Skin epidermis (tissue), 12 donors: Measurements from ENCODE around the gene GRM7.

Source experiments
- H3K27ac ChIP-seq, 21 experiments: fragments of 200-600 bp; sonication (generic) in 11 of 21; one replicate each; pipeline ENCODE4 v1.5.0; 2020; ENCODE audit warnings: mild to moderate bottlenecking in 3 of 21, inconsistent platforms in 2 of 21, moderate library complexity in 2 of 21
- H3K4me3 ChIP-seq, 7 experiments: fragments of 200-600 bp; sonication (generic) in 2 of 7; one replicate each; pipeline ENCODE4 v1.5.0; 2020; ENCODE audit warnings: inconsistent platforms in 2 of 7, mild to moderate bottlenecking in 2 of 7, moderate library complexity in 1 of 7

Gene GRM7

GRCh38 chr3:7437231-7437630, 576.3 kb downstream of the GRM7 start:
- Histone ChIP-seq H3K4me3 (no peak overlapping the region), H3K27ac (no peak overlapping the region)

- H3K4me3 ChIP-seq: no peak overlapping the region
- H3K27ac ChIP-seq: no peak overlapping the region
Measured at GRCh38 chr3:7439101-7439680, 578.3 kb downstream of the GRM7 start.

GRCh38 chr3:7444886-7445285, 584.0 kb downstream of the GRM7 start:
- Histone ChIP-seq H3K4me3 (no peak overlapping the region), H3K27ac (no peak overlapping the region)

- H3K27ac ChIP-seq: no peak overlapping the region
- no peak overlapping the region for H3K4me3 ChIP-seq
Measured at GRCh38 chr3:7445331-7445730, 584.4 kb downstream of the GRM7 start.

- no peak overlapping the region for H3K27ac ChIP-seq
Measured at GRCh38 chr3:7447197-7447769, 586.4 kb downstream of the GRM7 start.

GRCh38 chr3:7456386-7456785, 595.5 kb downstream of the GRM7 start:
- H3K4me3 ChIP-seq: no peak overlapping the region

More at GRCh38 chr3:7447197-7447769, 586.4 kb downstream of the GRM7 start:
- H3K4me3 ChIP-seq: no peak overlapping the region

GRCh38 chr3:7461202-7461825, 600.4 kb downstream of the GRM7 start:
- no peak overlapping the region for H3K27ac ChIP-seq
- no peak overlapping the region for H3K4me3 ChIP-seq

More at GRCh38 chr3:7456386-7456785, 595.5 kb downstream of the GRM7 start:
- H3K27ac ChIP-seq: no peak overlapping the region

GRCh38 chr3:7469866-7470265, 609.0 kb downstream of the GRM7 start:
- Histone ChIP-seq H3K27ac (no peak overlapping the region), H3K4me3 (no peak overlapping the region)

- no peak overlapping the region for H3K27ac ChIP-seq
Measured at GRCh38 chr3:7484636-7485035, 623.7 kb downstream of the GRM7 start.

GRCh38 chr3:7487763-7488162, 626.8 kb downstream of the GRM7 start:
- no peak overlapping the region for H3K27ac ChIP-seq
- H3K4me3 ChIP-seq: no peak overlapping the region

More at GRCh38 chr3:7484636-7485035, 623.7 kb downstream of the GRM7 start:
- no peak overlapping the region for H3K4me3 ChIP-seq

GRCh38 chr3:7489417-7489816, 628.5 kb downstream of the GRM7 start:
- no peak overlapping the region for H3K4me3 ChIP-seq
- H3K27ac ChIP-seq: no peak overlapping the region

- Histone ChIP-seq H3K27ac (no peak overlapping the region), H3K4me3 (no peak overlapping the region)
Measured at GRCh38 chr3:7498715-7499114, 637.8 kb downstream of the GRM7 start.

- H3K27ac ChIP-seq: no peak overlapping the region
- H3K4me3 ChIP-seq: no peak overlapping the region
Measured at GRCh38 chr3:7503431-7503830, 642.5 kb downstream of the GRM7 start.

- Histone ChIP-seq H3K27ac (peak overlapping the region in 5 of 21 experiments; percentile 5 to 58 (median 31)), H3K4me3 (no peak overlapping the region)
Measured at GRCh38 chr3:7504886-7505775, 644.2 kb downstream of the GRM7 start.

- Histone ChIP-seq H3K4me3 (no peak overlapping the region), H3K27ac (no peak overlapping the region)
Measured at GRCh38 chr3:7506606-7507180, 645.8 kb downstream of the GRM7 start.

- no peak overlapping the region for H3K4me3 ChIP-seq
Measured at GRCh38 chr3:7508821-7509220, 647.9 kb downstream of the GRM7 start.

GRCh38 chr3:7512048-7512447, 651.1 kb downstream of the GRM7 start:
- no peak overlapping the region for H3K4me3 ChIP-seq
- H3K27ac ChIP-seq: no peak overlapping the region

More at GRCh38 chr3:7508821-7509220, 647.9 kb downstream of the GRM7 start:
- no peak overlapping the region for H3K27ac ChIP-seq

GRCh38 chr3:7518026-7518425, 657.1 kb downstream of the GRM7 start:
- Histone ChIP-seq H3K27ac (no peak overlapping the region), H3K4me3 (no peak overlapping the region)

GRCh38 chr3:7518456-7518855, 657.5 kb downstream of the GRM7 start:
- Histone ChIP-seq H3K4me3 (no peak overlapping the region), H3K27ac (no peak overlapping the region)

GRCh38 chr3:7520059-7520458, 659.1 kb downstream of the GRM7 start:
- Histone ChIP-seq H3K27ac (no peak overlapping the region), H3K4me3 (no peak overlapping the region)
